B cell (primary cell): ENCODE data around the gene CENPV. TPM values are rescaled to one million over a fixed set of nuclear protein-coding genes. Genes with fewer than 3 reads are reported as not detected.

Experiments used
- ATAC-seq: fragments of 200-7000 bp; cut with Tn5 transposase; one replicate; pipeline ENCODE4 v1.10.0; 2021; ENCODE audit warnings: low read depth, mild to moderate bottlenecking, moderate number of reproducible peaks, moderate library complexity
- CTCF ChIA-PET: fragments of 350-600 bp; sonication (Branson Sonifier 250); formaldehyde crosslinking; loops from one replicate; lab custom pipeline; 2021; ENCODE audit warnings: antibody characterized with exemption, inconsistent platforms; lab: Charles Lee
- POLR2A ChIA-PET: fragments of 350-600 bp; sonication (Branson Sonifier 250); formaldehyde crosslinking; loops from one replicate; lab custom pipeline; 2021; ENCODE audit warnings: antibody characterized with exemption; lab: Charles Lee
- DNase-seq: peaks from one replicate; pipeline ENCODE4 v3.0.0; 2013
- H2AFZ ChIP-seq: 2 replicates; pipeline ENCODE4 v1.6.1; 2012; ENCODE audit warnings: mild to moderate bottlenecking, low read depth, low read length; ENCODE audit not compliant: insufficient read depth, poor library complexity, severe bottlenecking
- H3K27ac ChIP-seq, 2 donors: 1 replicate in 1 of 2; 2 replicates in 1 of 2; pipeline ENCODE4 v1.5.1; 2012 to 2013; ENCODE audit warnings: low read length in 2 of 2, mild to moderate bottlenecking in 2 of 2, moderate library complexity in 1 of 2
- H3K27me3 ChIP-seq, 4 experiments: fragments of 200-600 bp in 1 of 4; sonication (generic) in 1 of 4; replicated peaks in 1 of 4; 1 replicate in 2 of 4; 2 replicates in 2 of 4; pipeline versions ENCODE4 v1.6.1 to v1.7.0; 2013 to 2016; ENCODE audit warnings: low read length in 3 of 4, mild to moderate bottlenecking in 2 of 4, mixed read lengths in 1 of 4, moderate library complexity in 1 of 4; ENCODE audit not compliant: insufficient read depth in 4 of 4, control insufficient read depth in 3 of 4; ENCODE audit errors: control extremely low read depth in 1 of 4
- H3K36me3 ChIP-seq, 2 experiments: replicated peaks in 1 of 2; 1 replicate in 1 of 2; 2 replicates in 1 of 2; pipeline versions ENCODE4 v1.6.1 to v1.7.1; 2013; ENCODE audit warnings: low read length in 1 of 2; ENCODE audit not compliant: insufficient read depth in 2 of 2, control insufficient read depth in 1 of 2; ENCODE audit errors: control extremely low read depth in 1 of 2, extremely low read depth in 1 of 2
- H3K4me1 ChIP-seq, 2 donors: fragments of 200-600 bp in 1 of 2; sonication (generic) in 1 of 2; 1 replicate in 1 of 2; 2 replicates in 1 of 2; pipeline versions ENCODE4 v1.5.1 to v1.6.1; 2013 to 2017; ENCODE audit warnings: low read length in 2 of 2; ENCODE audit not compliant: control insufficient read depth in 2 of 2, insufficient read depth in 2 of 2
- H3K4me2 ChIP-seq: replicated peaks from 2 replicates; pipeline ENCODE3; 2012; ENCODE audit warnings: mild to moderate bottlenecking, low read depth, low read length; ENCODE audit not compliant: poor library complexity, severe bottlenecking
- H3K4me3 ChIP-seq, 5 experiments: fragments of 200-600 bp in 1 of 5; sonication (generic) in 1 of 5; 1 replicate in 3 of 5; 2 replicates in 2 of 5; pipeline versions ENCODE4 v1.5.1 to v1.7.0; 2011 to 2016; ENCODE audit warnings: low read length in 4 of 5, mild to moderate bottlenecking in 4 of 5, low read depth in 2 of 5, control low read depth in 1 of 5, moderate library complexity in 1 of 5; ENCODE audit not compliant: insufficient read depth in 1 of 5; ENCODE audit errors: control extremely low read depth in 1 of 5, extremely low read depth in 1 of 5
- H3K79me2 ChIP-seq: fragments of 200-600 bp; sonication (generic); one replicate; pipeline ENCODE4 v1.6.0; 2016; ENCODE audit warnings: low read length; ENCODE audit not compliant: control insufficient read depth, insufficient read depth
- H3K9ac ChIP-seq: fragments of 200-600 bp; sonication (generic); 2 replicates; pipeline ENCODE4 v1.6.1; 2017; ENCODE audit warnings: mild to moderate bottlenecking, low read length, moderate library complexity
- H3K9me3 ChIP-seq, 3 donors: one replicate each; pipeline versions ENCODE4 v1.6.1 to v1.7.1; 2013; ENCODE audit warnings: low read length in 2 of 3; ENCODE audit not compliant: control insufficient read depth in 2 of 3, insufficient read depth in 1 of 3; ENCODE audit errors: control extremely low read depth in 1 of 3
- H4K20me1 ChIP-seq: 2 replicates; pipeline ENCODE4 v1.6.0; 2012; ENCODE audit warnings: mild to moderate bottlenecking, low read length; ENCODE audit not compliant: insufficient read depth, control insufficient read depth, poor library complexity, severe bottlenecking
- H3K27ac Mint-ChIP-seq: one replicate; pipeline ENCODE4 v1.8.0; 2021; ENCODE audit warnings: mixed read lengths
- H3K27me3 Mint-ChIP-seq: one replicate; pipeline ENCODE4 v1.8.0; 2021; ENCODE audit warnings: mixed read lengths
- H3K4me1 Mint-ChIP-seq: one replicate; pipeline ENCODE4 v1.8.0; 2021; ENCODE audit warnings: mixed read lengths
- H3K4me3 Mint-ChIP-seq: one replicate; pipeline ENCODE4 v1.8.0; 2021; ENCODE audit warnings: mixed read lengths
- H3K9me3 Mint-ChIP-seq: one replicate; pipeline ENCODE4 v1.8.0; 2022; ENCODE audit warnings: mixed read lengths; ENCODE audit not compliant: insufficient read depth
- CTCF ChIP-seq: fragments of 200-600 bp; IDR thresholded peaks from one replicate; pipeline ENCODE4 v1.8.0; 2022; ENCODE audit warnings: antibody characterized with exemption, mild to moderate bottlenecking
- EZH2 ChIP-seq: IDR thresholded peaks from 2 replicates; pipeline ENCODE4 v1.6.1; 2012; ENCODE audit warnings: borderline replicate concordance, low read depth, mild to moderate bottlenecking, moderate library complexity, low read length; ENCODE audit not compliant: insufficient read depth, poor library complexity, severe bottlenecking
- WGBS: methylation state at CpG from one replicate; pipeline ENCODE4 v1.1.5; 2013; ENCODE audit warnings: missing lambda C conversion rate; ENCODE audit not compliant: insufficient coverage; 5-methylcytosine and 5-hydroxymethylcytosine counted together
- intact Hi-C: fragments of 100-400 bp; cut with micrococcal nuclease; formaldehyde crosslinking; loops from one replicate; pipeline ENCODE4 v1.10.0; 2022
- polyA plus RNA-seq: library from polyadenylated mRNA; depleted of rRNA; stranded (reverse); fragments of >200 nt; gene quantifications from 2 replicates; pipeline ENCODE4 v1.2.3, GENCODE V29; 2012
- total RNA-seq, 2 donors: library from RNA; stranded (reverse); fragments of 120-200 nt in 1 of 2; gene quantifications; 1 replicate in 1 of 2; 2 replicates in 1 of 2; pipeline versions ENCODE4 v1.2.3 to v1.2.4, GENCODE V29; 2013 to 2022

Gene CENPV
- total and polyA plus RNA-seq, 2 donors (not counting 1 experiment from before 2014, with no cell fraction given) = 15.8 to 28.1 TPM

GRCh38 chr17:16384557-16384956, 31.3 kb upstream of the CENPV start:
- Mint-ChIP-seq H3K27ac (peak overlapping the region; percentile 43), H3K9me3 (no peaks in the 10 kb centered on the region), H3K4me1 (peaks cover 54% of the 10 kb centered on the region), H3K4me3 (peak overlapping the region; percentile 35), H3K27me3 (peaks cover 4% of the 10 kb centered on the region)
- DNase-seq = peak; percentile 23
- no CpG with 5 or more reads among the region's 5 CpGs for WGBS
- no peak overlapping the region for H2AFZ ChIP-seq
- no peaks in the 10 kb centered on the region for H3K9me3 ChIP-seq
- ChIA-PET POLR2A (interaction anchor here (0.6 kb wide), 2 partner anchors 9 to 52 kb away, joined by 3 read pairs; no protein-coding TSS in a partner anchor), CTCF (interaction anchor here (1.5 to 4.6 kb wide), 5 partner anchors 21 to 137 kb away, joined by 5 to 34 read pairs (median 14); partner anchors contain the start of gene TRPV2)
- H3K9ac ChIP-seq = no peak overlapping the region
- peak overlapping the region; percentile 4 for H3K4me2 ChIP-seq
- H3K4me1 ChIP-seq = peaks cover 35 to 58% of the 10 kb centered on the region in 2 donors
- ATAC-seq = no peak
- H3K79me2 ChIP-seq = peaks cover 45% of the 10 kb centered on the region
- H3K27me3 ChIP-seq = peaks cover 0 to 2% (median 0%) of the 10 kb centered on the region in 4 experiments
- peak overlapping the region in 1 of 2 donors; percentile 27 for H3K27ac ChIP-seq
- H4K20me1 ChIP-seq = peaks cover 34% of the 10 kb centered on the region
- H3K4me3 ChIP-seq = no peak overlapping the region
- TF ChIP-seq EZH2 (no peak), CTCF (no peak)
- peaks cover 0 to 17% of the 10 kb centered on the region in 2 experiments for H3K36me3 ChIP-seq
- intact Hi-C loops = loop anchor here (5.0 kb wide), 1 partner anchor 153 kb away; no protein-coding TSS in a partner anchor

- peaks cover 45% of the 10 kb centered on the region for H3K79me2 ChIP-seq
- H3K4me2 ChIP-seq = no peak overlapping the region
- H3K4me3 ChIP-seq = no peak overlapping the region
- H3K4me1 ChIP-seq = peaks cover 35 to 58% of the 10 kb centered on the region in 2 donors
- Mint-ChIP-seq H3K27me3 (peaks cover 4% of the 10 kb centered on the region), H3K4me1 (peaks cover 54% of the 10 kb centered on the region), H3K4me3 (peak overlapping the region; percentile 66), H3K27ac (peak overlapping the region; percentile 64), H3K9me3 (no peaks in the 10 kb centered on the region)
- ChIA-PET CTCF (interaction anchor here (1.6 to 2.1 kb wide), 3 partner anchors 20 to 138 kb away, joined by 6 to 9 read pairs (median 6); partner anchors contain the start of gene TRPV2), POLR2A (interaction anchor here (0.9 to 1.0 kb wide), 2 partner anchors 16 to 24 kb away, joined by 3 read pairs; no protein-coding TSS in a partner anchor)
- no peak overlapping the region for H2AFZ ChIP-seq
- H3K9ac ChIP-seq = no peak overlapping the region
- H3K27me3 ChIP-seq = peaks cover 0 to 2% (median 0%) of the 10 kb centered on the region in 4 experiments
- peaks cover 34% of the 10 kb centered on the region for H4K20me1 ChIP-seq
- WGBS = 96% methylated on average over 3 of the region's 5 CpGs
- H3K9me3 ChIP-seq = no peaks in the 10 kb centered on the region
- ATAC-seq (no peak), DNase-seq (no peak)
- peak overlapping the region in 1 of 2 donors; percentile 27 for H3K27ac ChIP-seq
- intact Hi-C loops = loop anchor here (5.0 kb wide), 1 partner anchor 153 kb away; no protein-coding TSS in a partner anchor
- H3K36me3 ChIP-seq = peaks cover 0 to 17% of the 10 kb centered on the region in 2 experiments
- TF ChIP-seq EZH2 (no peak), CTCF (no peak)
Measured at GRCh38 chr17:16383772-16384287, 30.6 kb upstream of the CENPV start.
